ENCODE results near the gene PAPPA2. TPM values are rescaled to one million over a fixed set of nuclear protein-coding genes. Genes with fewer than 3 reads are reported as not detected.

The PAPPA2 gene
- total RNA-seq, 4 donors from 2014 or later, result 0.07 to 0.97 (median 0.14) TPM

GRCh38 chr1:176884286-176884685 lies 421.3 kb downstream of the PAPPA2 start:
- DNase-seq (ENCODE audit: low spot score in 2 of 2), result peak in 1 of 2 donors; percentile 36
- no peak overlapping the region for H3K4me3 ChIP-seq (ENCODE audit: low read depth, poor library complexity, severe bottlenecking)
- 53 to 76% methylated on average over 4 of the region's 4 CpGs for WGBS, 2 donors
- TF ChIP-seq POLR2A (IDR thresholded peaks at IDR 0.05), result no peak
- TF ChIP-seq CTCF (IDR thresholded peaks at IDR 0.05), result no peak
- intact Hi-C loops (cut with DNase I; ENCODE audit: low total_unique reads), result no loop called here

- intact Hi-C loops (cut with DNase I; ENCODE audit: low total_unique reads), result no loop called here
- no peak overlapping the region for H3K4me3 ChIP-seq (ENCODE audit: low read depth, poor library complexity, severe bottlenecking)
- TF ChIP-seq CTCF (IDR thresholded peaks at IDR 0.05), result no peak
- TF ChIP-seq POLR2A (IDR thresholded peaks at IDR 0.05), result no peak
- no peak for DNase-seq (ENCODE audit: low spot score in 2 of 2)
- WGBS, 2 donors, result 82 to 86% methylated on average over 1 of the region's 1 CpG
Measured at GRCh38 chr1:176884911-176885310, 421.9 kb downstream of the PAPPA2 start.

- no peak overlapping the region for H3K4me3 ChIP-seq (ENCODE audit: low read depth, poor library complexity, severe bottlenecking)
- intact Hi-C loops (cut with DNase I; ENCODE audit: low total_unique reads), result no loop called here
- 59 to 64% methylated on average over 3 of the region's 3 CpGs for WGBS, 2 donors
- TF ChIP-seq POLR2A (IDR thresholded peaks at IDR 0.05) (no peak), CTCF (IDR thresholded peaks at IDR 0.05) (no peak)
- peak in 1 of 2 donors; percentile 23 for DNase-seq (ENCODE audit: low spot score in 2 of 2)
Measured at GRCh38 chr1:176885341-176885740, 422.4 kb downstream of the PAPPA2 start.

GRCh38 chr1:176885751-176886150 lies 422.8 kb downstream of the PAPPA2 start:
- H3K4me3 ChIP-seq (ENCODE audit: low read depth, poor library complexity, severe bottlenecking), result no peak overlapping the region
- TF ChIP-seq CTCF (IDR thresholded peaks at IDR 0.05) (no peak), POLR2A (IDR thresholded peaks at IDR 0.05) (no peak)
- intact Hi-C loops (cut with DNase I; ENCODE audit: low total_unique reads), result no loop called here
- no peak for DNase-seq (ENCODE audit: low spot score in 2 of 2)
- 55 to 63% methylated on average over 2 of the region's 2 CpGs for WGBS, 2 donors

- TF ChIP-seq CTCF (IDR thresholded peaks at IDR 0.05) (no peak), POLR2A (IDR thresholded peaks at IDR 0.05) (no peak)
- DNase-seq (ENCODE audit: low spot score in 2 of 2), result peak in 1 of 2 donors; percentile 23
- WGBS, 2 donors, result 64 to 67% methylated on average over 3 of the region's 3 CpGs
- intact Hi-C loops (cut with DNase I; ENCODE audit: low total_unique reads), result no loop called here
- H3K4me3 ChIP-seq (ENCODE audit: low read depth, poor library complexity, severe bottlenecking), result no peak overlapping the region
Measured at GRCh38 chr1:176888471-176889032, 425.6 kb downstream of the PAPPA2 start.

Measured in lower leg skin (tissue), 4 donors.